Spinal cord (tissue), 10 donors: Measurements from ENCODE around the gene BPIFB6. TPM values are rescaled to one million over a fixed set of nuclear protein-coding genes. Genes with fewer than 3 reads are reported as not detected.

Source experiments
- DNase-seq, 6 donors: peaks; one replicate each; pipeline versions ENCODE4 v3.0.0 to v3.0.0-alpha.2; 2013 to 2015; ENCODE audit warnings: low spot score in 6 of 6, low read depth in 4 of 6
- H3K27ac ChIP-seq: one replicate; pipeline ENCODE4 v1.5.1; 2013; ENCODE audit warnings: low read depth, low read length, control low read depth
- H3K27me3 ChIP-seq: one replicate; pipeline ENCODE4 v1.6.1; 2013; ENCODE audit warnings: low read length; ENCODE audit not compliant: control insufficient read depth, insufficient read depth
- H3K36me3 ChIP-seq: one replicate; pipeline ENCODE4 v1.6.1; 2013; ENCODE audit warnings: low read length; ENCODE audit not compliant: control insufficient read depth, insufficient read depth
- H3K4me1 ChIP-seq: one replicate; pipeline ENCODE4 v1.6.1; 2013; ENCODE audit warnings: low read length; ENCODE audit not compliant: control insufficient read depth, insufficient read depth
- H3K4me3 ChIP-seq: one replicate; pipeline ENCODE4 v1.5.1; 2013; ENCODE audit warnings: low read depth, low read length, control low read depth
- H3K9me3 ChIP-seq: one replicate; pipeline ENCODE4 v1.6.1; 2013; ENCODE audit warnings: low read length; ENCODE audit not compliant: control insufficient read depth, insufficient read depth
- WGBS: methylation state at CpG from one replicate; pipeline ENCODE4 v1.1.5; 2013; ENCODE audit warnings: missing lambda C conversion rate; ENCODE audit not compliant: insufficient coverage; 5-methylcytosine and 5-hydroxymethylcytosine counted together
- polyA plus RNA-seq, 2 donors: library from polyadenylated mRNA; unstranded; fragments of 120-200 nt; gene quantifications; one replicate each; pipeline ENCODE4 v1.2.1, GENCODE V29; 2013; ENCODE audit not compliant: insufficient read length in 2 of 2
- total RNA-seq, 2 donors: library from RNA; depleted of rRNA in 1 of 2; stranded (reverse); fragments of 120-200 nt in 1 of 2; fragments of >200 nt in 1 of 2; gene quantifications; one replicate each; pipeline versions ENCODE4 v1.2.3 to v1.2.4, GENCODE V29; 2013 to 2014
- donor health status: healthy.

The BPIFB6 gene
- total and polyA plus RNA-seq, 4 donors = not detected

DNA sequence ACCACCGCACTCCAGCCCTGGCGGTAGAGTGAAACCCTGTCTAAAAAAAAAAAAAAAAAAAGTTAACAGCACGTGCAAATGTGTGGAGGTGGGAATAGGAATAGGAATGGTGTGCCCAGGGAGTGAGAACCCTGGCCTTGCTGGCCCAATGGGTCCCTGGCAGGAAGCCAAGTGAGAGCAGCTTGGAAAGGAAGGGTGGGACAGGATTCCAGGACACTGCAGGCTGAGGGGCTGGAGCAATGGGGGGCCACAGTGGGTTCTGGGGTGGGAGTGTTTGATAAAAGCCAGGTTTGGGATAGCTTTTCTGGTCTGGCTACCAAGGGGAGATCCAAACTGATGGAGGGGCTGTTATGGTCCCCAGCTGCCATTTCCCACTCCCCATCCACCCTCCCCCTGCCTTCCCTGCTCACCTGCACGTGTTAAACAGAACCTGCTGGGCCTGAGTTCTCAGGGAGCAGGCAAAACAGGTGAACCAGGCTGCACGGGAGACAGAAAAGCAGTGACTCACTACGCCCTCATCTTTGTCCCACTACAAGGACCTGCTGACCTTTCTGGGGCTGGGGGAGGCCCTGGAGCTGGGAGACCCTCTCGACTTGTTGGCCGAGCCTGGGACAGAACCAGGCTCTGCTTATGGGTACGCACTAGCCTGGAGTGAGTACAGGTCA is 30.5 kb upstream of the BPIFB6 start:
- no peaks in the 10 kb centered on the region for H3K27me3 ChIP-seq
- 75% methylated on average over 8 of the region's 9 CpGs for WGBS
- no peak overlapping the region for H3K4me3 ChIP-seq
- DNase-seq = no peak
- peaks cover 6% of the 10 kb centered on the region for H3K9me3 ChIP-seq
- no peaks in the 10 kb centered on the region for H3K4me1 ChIP-seq
- H3K36me3 ChIP-seq = no peaks in the 10 kb centered on the region
- no peak overlapping the region for H3K27ac ChIP-seq

GRCh38 chr20:33002087-33002808 is 29.2 kb upstream of the BPIFB6 start:
- no peak for DNase-seq
- Histone ChIP-seq H3K9me3 (peaks cover 5% of the 10 kb centered on the region), H3K4me1 (no peaks in the 10 kb centered on the region), H3K36me3 (no peaks in the 10 kb centered on the region), H3K27me3 (no peaks in the 10 kb centered on the region), H3K4me3 (no peak overlapping the region), H3K27ac (no peak overlapping the region)
- WGBS = 93% methylated on average over 5 of the region's 7 CpGs

GRCh38 chr20:33004141-33004751 is 27.2 kb upstream of the BPIFB6 start, which contains the start of gene SUN5:
SUN5 (minus strand) TSS chr20:33004433; CDS start chr20:33004340, 93 bp downstream.
- Histone ChIP-seq H3K9me3 (peaks cover 5% of the 10 kb centered on the region), H3K27ac (no peak within 1 kb of the TSS), H3K4me3 (no peak within 1 kb of the TSS), H3K4me1 (peaks cover 2% of the 10 kb centered on the region), H3K36me3 (no peaks in the 10 kb centered on the region), H3K27me3 (no peaks in the 10 kb centered on the region)
- no peak for DNase-seq
- 89% methylated on average over 6 of the region's 6 CpGs for WGBS

GRCh38 chr20:33005132-33005566 is 26.3 kb upstream of the BPIFB6 start:
- Histone ChIP-seq H3K27ac (no peak overlapping the region), H3K36me3 (no peaks in the 10 kb centered on the region), H3K27me3 (no peaks in the 10 kb centered on the region), H3K4me1 (peaks cover 8% of the 10 kb centered on the region), H3K4me3 (no peak overlapping the region), H3K9me3 (peaks cover 5% of the 10 kb centered on the region)
- WGBS = 59% methylated on average over 3 of the region's 4 CpGs
- no peak for DNase-seq

DNA sequence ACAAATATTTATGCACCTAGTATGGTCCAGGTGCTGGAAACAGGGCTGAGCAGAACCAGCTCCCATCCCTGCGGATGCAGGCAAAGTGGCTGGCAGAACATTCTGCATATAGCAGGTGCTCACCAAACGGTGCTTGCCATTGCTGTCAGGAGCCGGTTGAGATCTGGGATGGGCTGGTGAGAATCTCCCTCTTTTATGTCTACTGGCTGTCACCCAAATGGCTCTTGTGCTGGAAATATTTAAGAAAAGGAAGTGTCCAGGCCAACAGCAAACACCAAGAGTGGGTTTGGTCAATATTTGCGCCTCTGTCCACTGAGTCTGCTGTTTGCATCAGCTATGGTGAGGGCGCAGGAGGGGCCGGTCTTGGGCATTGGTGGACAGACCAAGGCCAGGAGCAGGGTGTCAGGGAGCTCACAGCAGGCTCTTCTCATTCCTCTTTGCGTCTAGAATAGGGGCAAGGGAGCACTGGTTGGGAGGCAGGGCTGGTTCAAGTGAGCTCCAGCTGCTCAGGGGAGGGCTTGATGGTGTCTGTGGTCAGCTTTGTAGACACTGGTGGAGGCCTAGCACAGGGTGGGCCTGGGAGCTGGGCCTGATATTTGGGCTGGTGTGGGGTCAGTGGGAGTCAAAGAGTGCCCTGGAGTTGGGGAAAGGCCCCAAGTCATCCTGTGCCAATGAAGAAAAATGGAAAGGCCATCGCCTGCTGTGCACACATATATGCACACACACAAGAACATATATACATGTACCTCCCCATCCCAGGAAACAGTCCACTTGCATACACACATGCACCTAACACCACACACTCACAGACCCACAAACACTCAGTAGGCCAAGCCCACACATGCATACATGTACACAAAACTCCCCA is 25.3 kb upstream of the BPIFB6 start:
- no peak overlapping the region for H3K27ac ChIP-seq
- H3K9me3 ChIP-seq = peaks cover 5% of the 10 kb centered on the region
- H3K36me3 ChIP-seq = no peaks in the 10 kb centered on the region
- H3K4me3 ChIP-seq = no peak overlapping the region
- DNase-seq = no peak
- peaks cover 8% of the 10 kb centered on the region for H3K4me1 ChIP-seq
- 83% methylated on average over 7 of the region's 8 CpGs for WGBS
- H3K27me3 ChIP-seq = no peaks in the 10 kb centered on the region

- Histone ChIP-seq H3K27me3 (no peaks in the 10 kb centered on the region), H3K36me3 (no peaks in the 10 kb centered on the region), H3K9me3 (peaks cover 5% of the 10 kb centered on the region), H3K27ac (no peak overlapping the region), H3K4me1 (peaks cover 8% of the 10 kb centered on the region), H3K4me3 (no peak overlapping the region)
- no peak for DNase-seq
- WGBS = 78% methylated on average over 7 of the region's 8 CpGs
These were observed 24.6 kb upstream of the BPIFB6 start for GRCh38 chr20:33006776-33007375.

DNA sequence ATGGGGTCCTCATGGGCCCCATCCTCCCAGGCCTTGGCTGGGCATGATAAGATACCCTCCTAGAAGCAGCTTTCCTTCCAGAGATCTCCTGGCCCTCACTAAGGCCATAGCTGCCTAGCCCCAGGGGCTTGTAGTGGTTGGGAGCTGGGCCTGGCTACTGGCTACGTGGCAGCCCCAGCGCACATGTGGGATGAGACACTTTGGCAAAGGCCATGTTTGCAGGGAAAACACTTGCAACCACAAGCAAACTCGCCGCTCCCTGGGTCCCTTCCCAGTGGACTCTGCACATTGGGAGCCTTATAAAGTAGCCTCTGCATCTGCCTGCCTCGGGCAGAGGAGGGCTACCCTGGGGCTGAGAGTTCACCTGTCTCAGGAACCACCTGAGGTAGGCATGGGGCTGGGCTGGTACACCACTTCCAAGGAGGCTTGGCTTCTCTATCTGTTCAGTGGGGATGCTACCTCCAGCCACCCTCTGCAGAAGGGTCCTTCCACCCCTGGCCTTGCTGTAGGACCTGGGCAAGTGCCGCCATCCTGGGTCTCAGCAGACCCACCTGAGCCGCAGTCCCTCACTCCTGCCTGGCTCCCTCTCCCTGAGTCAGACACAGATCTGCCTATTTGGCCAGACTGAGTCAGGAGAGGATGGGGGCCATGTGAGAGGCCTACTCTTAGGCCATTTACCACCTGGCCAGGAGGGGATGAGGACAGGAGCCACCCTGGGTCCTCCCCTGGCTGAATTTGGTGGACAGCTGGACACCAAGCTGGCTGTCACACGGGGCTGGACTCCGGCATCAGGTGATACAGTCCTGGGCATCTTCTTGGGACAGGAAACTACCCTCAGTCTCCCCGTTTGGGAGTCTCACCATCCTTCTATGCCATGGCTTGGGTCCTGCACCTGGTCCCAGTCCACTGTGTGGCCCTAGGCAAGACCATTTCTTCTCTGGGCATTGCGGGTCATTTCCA is 23.8 kb upstream of the BPIFB6 start, which contains the start of gene BPIFB2:
Gene BPIFB2, plus strand, starts transcription at position 329 of the 960 bp plus-strand sequence. CDS start 871 bp downstream, outside the sequence.
- no peaks in the 10 kb centered on the region for H3K36me3 ChIP-seq
- H3K4me3 ChIP-seq = no peak within 1 kb of the TSS
- WGBS = 87% methylated on average over 11 of the region's 11 CpGs
- H3K27me3 ChIP-seq = no peaks in the 10 kb centered on the region
- no peak for DNase-seq
- peaks cover 8% of the 10 kb centered on the region for H3K4me1 ChIP-seq
- no peak within 1 kb of the TSS for H3K27ac ChIP-seq
- H3K9me3 ChIP-seq = peaks cover 5% of the 10 kb centered on the region

GRCh38 chr20:33008336-33009213 is 22.9 kb upstream of the BPIFB6 start:
- Histone ChIP-seq H3K4me3 (no peak overlapping the region), H3K4me1 (peaks cover 8% of the 10 kb centered on the region), H3K36me3 (no peaks in the 10 kb centered on the region), H3K27ac (no peak overlapping the region), H3K9me3 (peaks cover 5% of the 10 kb centered on the region), H3K27me3 (no peaks in the 10 kb centered on the region)
- 91% methylated on average over 22 of the region's 23 CpGs for WGBS
- DNase-seq = peak in 1 of 6 donors; percentile 17
